ENCODE data around the gene THSD7B.

Gene THSD7B

GRCh38 chr2:137493261-137493660 lies 727.9 kb downstream of the THSD7B start:
- Histone ChIP-seq H3K4me2 (ENCODE audit: low read depth, low read length, poor library complexity, severe bottlenecking) (no peak overlapping the region), H3K79me2 (ENCODE audit: insufficient read depth, low read length) (no peaks in the 10 kb centered on the region), H3K9me3 (ENCODE audit: insufficient read depth, low read depth, low read length) (no peaks in the 10 kb centered on the region), H3K36me3 (ENCODE audit: insufficient read depth, low read length) (no peaks in the 10 kb centered on the region), H3K4me1 (ENCODE audit: insufficient read depth, low read length, poor library complexity, severe bottlenecking) (no peaks in the 10 kb centered on the region), H3K4me3 (ENCODE audit: low read length, poor library complexity, severe bottlenecking) (no peak overlapping the region), H2AFZ (ENCODE audit: low read length) (no peak overlapping the region), H4K20me1 (ENCODE audit: insufficient read depth, low read length, poor library complexity, severe bottlenecking) (no peaks in the 10 kb centered on the region), H3K9ac (ENCODE audit: low read depth, low read length, poor library complexity, severe bottlenecking) (no peak overlapping the region), H3F3A (ENCODE audit: low read depth) (no peaks in the 10 kb centered on the region), H3K27me3 (ENCODE audit: insufficient read depth, low read length, poor library complexity, severe bottlenecking) (no peaks in the 10 kb centered on the region), H3K9me2 (replicated peaks; ENCODE audit: low read depth, low read length) (no peaks in the 10 kb centered on the region)
- TF ChIP-seq CTCF (conservative IDR thresholded peaks at IDR 0.05; ENCODE audit: low read length) (no peak), EZH2phosphoT487 (IDR thresholded peaks at IDR 0.05; ENCODE audit: borderline replicate concordance) (no peak)

- no peaks in the 10 kb centered on the region for H3K79me2 ChIP-seq (ENCODE audit: insufficient read depth, low read length)
- H3F3A ChIP-seq (ENCODE audit: low read depth) = no peaks in the 10 kb centered on the region
- no peaks in the 10 kb centered on the region for H3K9me2 ChIP-seq (replicated peaks; ENCODE audit: low read depth, low read length)
- TF ChIP-seq CTCF (conservative IDR thresholded peaks at IDR 0.05; ENCODE audit: low read length) (no peak), EZH2phosphoT487 (IDR thresholded peaks at IDR 0.05; ENCODE audit: borderline replicate concordance) (no peak)
- H2AFZ ChIP-seq (ENCODE audit: low read length) = no peak overlapping the region
- H3K9me3 ChIP-seq (ENCODE audit: insufficient read depth, low read depth, low read length) = no peaks in the 10 kb centered on the region
- no peaks in the 10 kb centered on the region for H4K20me1 ChIP-seq (ENCODE audit: insufficient read depth, low read length, poor library complexity, severe bottlenecking)
- H3K9ac ChIP-seq (ENCODE audit: low read depth, low read length, poor library complexity, severe bottlenecking) = no peak overlapping the region
- H3K4me1 ChIP-seq (ENCODE audit: insufficient read depth, low read length, poor library complexity, severe bottlenecking) = no peaks in the 10 kb centered on the region
- no peaks in the 10 kb centered on the region for H3K27me3 ChIP-seq (ENCODE audit: insufficient read depth, low read length, poor library complexity, severe bottlenecking)
- no peak overlapping the region for H3K4me2 ChIP-seq (ENCODE audit: low read depth, low read length, poor library complexity, severe bottlenecking)
- H3K4me3 ChIP-seq (ENCODE audit: low read length, poor library complexity, severe bottlenecking) = no peak overlapping the region
- H3K36me3 ChIP-seq (ENCODE audit: insufficient read depth, low read length) = no peaks in the 10 kb centered on the region
These were observed 735.3 kb downstream of the THSD7B start for GRCh38 chr2:137500599-137500998.

GRCh38 chr2:137507237-137507636 lies 741.9 kb downstream of the THSD7B start:
- no peaks in the 10 kb centered on the region for H4K20me1 ChIP-seq (ENCODE audit: insufficient read depth, low read length, poor library complexity, severe bottlenecking)

More at GRCh38 chr2:137507237-137507636, 741.9 kb downstream of the THSD7B start:
- Histone ChIP-seq H3K79me2 (ENCODE audit: insufficient read depth, low read length) (no peaks in the 10 kb centered on the region), H3K4me3 (ENCODE audit: low read length, poor library complexity, severe bottlenecking) (no peak overlapping the region), H2AFZ (ENCODE audit: low read length) (no peak overlapping the region), H3K9ac (ENCODE audit: low read depth, low read length, poor library complexity, severe bottlenecking) (no peak overlapping the region), H3K4me2 (ENCODE audit: low read depth, low read length, poor library complexity, severe bottlenecking) (no peak overlapping the region), H3K9me3 (ENCODE audit: insufficient read depth, low read depth, low read length) (no peaks in the 10 kb centered on the region), H3K9me2 (replicated peaks; ENCODE audit: low read depth, low read length) (no peaks in the 10 kb centered on the region), H3K27me3 (ENCODE audit: insufficient read depth, low read length, poor library complexity, severe bottlenecking) (no peaks in the 10 kb centered on the region), H3F3A (ENCODE audit: low read depth) (no peaks in the 10 kb centered on the region), H3K4me1 (ENCODE audit: insufficient read depth, low read length, poor library complexity, severe bottlenecking) (no peaks in the 10 kb centered on the region), H3K36me3 (ENCODE audit: insufficient read depth, low read length) (no peaks in the 10 kb centered on the region)
- no peak for TF ChIP-seq CTCF (conservative IDR thresholded peaks at IDR 0.05; ENCODE audit: low read length)
- no peak for TF ChIP-seq EZH2phosphoT487 (IDR thresholded peaks at IDR 0.05; ENCODE audit: borderline replicate concordance)

Measured in Loucy (cell line).